Gastrocnemius medialis (tissue), 4 donors: Measurements from ENCODE around the gene DDX31. TPM values are rescaled to one million over a fixed set of nuclear protein-coding genes. Genes with fewer than 3 reads are reported as not detected.

Experiments
- ATAC-seq, 2 donors: fragments of 150-250 bp; one replicate each; pipeline ENCODE4 v1.9.1; 2016
- DNase-seq, 2 donors: peaks; one replicate each; pipeline ENCODE4 v3.0.0-alpha.2; 2019
- H3K27ac ChIP-seq, 4 donors: fragments of 200-600 bp; sonication (generic); 1 replicate in 1 of 4; 2 replicates in 3 of 4; pipeline ENCODE4 v1.5.1; 2016 to 2018; ENCODE audit warnings: mild to moderate bottlenecking in 2 of 4, moderate library complexity in 1 of 4
- H3K27me3 ChIP-seq, 3 donors: fragments of 200-600 bp; sonication (generic) in 2 of 3; 1 replicate in 1 of 3; 2 replicates in 2 of 3; pipeline versions ENCODE4 v1.5.1 to v1.6.0; 2016 to 2019; ENCODE audit warnings: mild to moderate bottlenecking in 1 of 3, moderate library complexity in 1 of 3
- H3K36me3 ChIP-seq, 2 donors: fragments of 200-600 bp; sonication (generic) in 1 of 2; one replicate each; pipeline ENCODE4 v1.5.1; 2017 to 2018
- H3K4me1 ChIP-seq, 2 donors: fragments of 200-600 bp; sonication (generic) in 1 of 2; one replicate each; pipeline ENCODE4 v1.5.1; 2016 to 2017; ENCODE audit warnings: mild to moderate bottlenecking in 2 of 2
- H3K4me3 ChIP-seq, 4 donors: fragments of 200-600 bp; sonication (generic) in 3 of 4; 1 replicate in 1 of 4; 2 replicates in 3 of 4; pipeline ENCODE4 v1.5.1; 2016 to 2019; ENCODE audit warnings: mild to moderate bottlenecking in 2 of 4
- H3K9me3 ChIP-seq, 3 donors: fragments of 200-600 bp; sonication (generic) in 2 of 3; 1 replicate in 1 of 3; 2 replicates in 2 of 3; pipeline ENCODE4 v1.5.1; 2016 to 2019
- POLR2A ChIP-seq, 2 donors: fragments of 450-650 bp; IDR thresholded peaks; one replicate each; pipeline ENCODE4 v1.6.1; 2017; ENCODE audit warnings: antibody characterized with exemption in 2 of 2, mild to moderate bottlenecking in 2 of 2, moderate library complexity in 2 of 2
- in situ Hi-C, 4 donors: fragments of 200-750 bp; cut with MboI; loops; one replicate each; pipeline versions ENCODE4 v1.15.0 to v1.8.0; 2017; ENCODE audit warnings: low sequenced_read_pairs in 4 of 4
- intact Hi-C: fragments of 100-400 bp; cut with DNase I; formaldehyde crosslinking; loops from one replicate; pipeline ENCODE4 v1.15.1; 2023; ENCODE audit warnings: low total_unique reads
- total RNA-seq, 4 donors: library from RNA; depleted of rRNA; stranded (reverse); fragments of >200 nt; gene quantifications; one replicate each; pipeline versions ENCODE4 v1.1.0 to v1.2.3, GENCODE V29; 2016
- TF ChIP-seq, protein P1 (sequence below), 5 experiments: fragments of 450-650 bp in 3 of 5; fragments of 200-600 bp in 2 of 5; sonication (generic) in 2 of 5; IDR thresholded peaks in 4 of 5; conservative IDR thresholded peaks in 1 of 5; 1 replicate in 4 of 5; 2 replicates in 1 of 5; pipeline ENCODE4 v1.5.1; 2016 to 2019; ENCODE audit warnings: antibody characterized with exemption in 5 of 5, mild to moderate bottlenecking in 3 of 5, moderate library complexity in 3 of 5

DDX31 gene
- total RNA-seq, 4 donors from 2014 or later = 5.4 to 8.8 (median 6.4) TPM

DNA sequence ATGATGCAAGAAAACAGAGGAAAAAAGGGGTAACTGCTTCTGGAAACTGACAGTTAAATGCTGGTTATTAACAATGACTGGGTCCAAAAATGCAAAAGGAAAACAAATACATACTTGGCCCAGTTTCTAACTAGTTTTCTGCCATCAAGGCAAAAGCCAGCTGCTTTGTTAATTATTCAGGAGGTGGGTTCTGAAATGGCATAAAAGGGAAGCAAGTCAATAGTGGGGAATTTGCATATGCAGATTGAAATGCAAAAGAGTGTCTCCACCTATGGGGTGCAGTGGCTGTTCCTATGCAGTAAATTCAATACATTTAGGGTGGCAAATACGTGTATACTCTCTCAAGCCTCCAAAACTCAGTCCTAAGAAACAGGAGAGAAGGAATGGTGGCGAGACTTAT is 54.0 kb downstream of the DDX31 start:
- DNase-seq = no peak
- intact Hi-C loops = no loop called here
- H3K4me3 ChIP-seq = no peak overlapping the region
- no peaks in the 10 kb centered on the region for H3K27me3 ChIP-seq
- no peak for ATAC-seq
- TF ChIP-seq, protein P1, sequence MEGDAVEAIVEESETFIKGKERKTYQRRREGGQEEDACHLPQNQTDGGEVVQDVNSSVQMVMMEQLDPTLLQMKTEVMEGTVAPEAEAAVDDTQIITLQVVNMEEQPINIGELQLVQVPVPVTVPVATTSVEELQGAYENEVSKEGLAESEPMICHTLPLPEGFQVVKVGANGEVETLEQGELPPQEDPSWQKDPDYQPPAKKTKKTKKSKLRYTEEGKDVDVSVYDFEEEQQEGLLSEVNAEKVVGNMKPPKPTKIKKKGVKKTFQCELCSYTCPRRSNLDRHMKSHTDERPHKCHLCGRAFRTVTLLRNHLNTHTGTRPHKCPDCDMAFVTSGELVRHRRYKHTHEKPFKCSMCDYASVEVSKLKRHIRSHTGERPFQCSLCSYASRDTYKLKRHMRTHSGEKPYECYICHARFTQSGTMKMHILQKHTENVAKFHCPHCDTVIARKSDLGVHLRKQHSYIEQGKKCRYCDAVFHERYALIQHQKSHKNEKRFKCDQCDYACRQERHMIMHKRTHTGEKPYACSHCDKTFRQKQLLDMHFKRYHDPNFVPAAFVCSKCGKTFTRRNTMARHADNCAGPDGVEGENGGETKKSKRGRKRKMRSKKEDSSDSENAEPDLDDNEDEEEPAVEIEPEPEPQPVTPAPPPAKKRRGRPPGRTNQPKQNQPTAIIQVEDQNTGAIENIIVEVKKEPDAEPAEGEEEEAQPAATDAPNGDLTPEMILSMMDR (IDR thresholded peaks at IDR 0.05 in 4 of 5, conservative IDR thresholded peaks at IDR 0.05 in 1 of 5) = no peak
- TF ChIP-seq POLR2A (IDR thresholded peaks at IDR 0.05) = no peak
- H3K9me3 ChIP-seq = no peaks in the 10 kb centered on the region
- H3K4me1 ChIP-seq = no peaks in the 10 kb centered on the region
- H3K36me3 ChIP-seq = peaks cover 0 to 73% of the 10 kb centered on the region in 2 donors
- H3K27ac ChIP-seq = no peak overlapping the region
- in situ Hi-C loops = no loop called here

GRCh38 chr9:132614324-132614723 is 55.5 kb downstream of the DDX31 start:
- TF ChIP-seq POLR2A (IDR thresholded peaks at IDR 0.05) = no peak
- TF ChIP-seq, protein P1 (IDR thresholded peaks at IDR 0.05 in 4 of 5, conservative IDR thresholded peaks at IDR 0.05 in 1 of 5) = no peak
- H3K36me3 ChIP-seq = peaks cover 0 to 84% of the 10 kb centered on the region in 2 donors
- H3K4me1 ChIP-seq = no peaks in the 10 kb centered on the region
- intact Hi-C loops = no loop called here
- H3K27me3 ChIP-seq = no peaks in the 10 kb centered on the region
- no peaks in the 10 kb centered on the region for H3K9me3 ChIP-seq
- H3K27ac ChIP-seq = no peak overlapping the region
- no peak overlapping the region for H3K4me3 ChIP-seq
- DNase-seq = no peak
- in situ Hi-C loops = no loop called here
- no peak for ATAC-seq

DNA sequence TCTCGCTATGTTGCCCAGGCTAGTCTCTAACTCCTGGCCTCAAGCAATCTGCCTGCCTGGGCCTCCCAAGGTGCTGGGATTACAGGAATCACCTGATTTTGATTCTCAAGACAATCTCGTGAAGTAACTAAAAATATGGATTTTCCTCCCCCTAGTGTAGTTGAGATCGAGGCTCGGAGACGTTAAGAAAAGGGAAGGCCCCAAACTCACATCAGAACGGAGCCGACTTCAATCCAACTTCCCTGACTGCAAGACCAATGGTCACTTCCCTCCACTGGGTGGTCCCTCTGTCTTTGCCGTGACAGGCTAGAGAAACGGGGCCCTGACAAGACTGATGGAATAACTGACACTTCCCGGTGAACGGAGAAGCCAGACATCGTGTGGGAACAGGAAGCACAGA is 59.1 kb downstream of the DDX31 start:
- DNase-seq (no peak), ATAC-seq (no peak)
- Histone ChIP-seq H3K4me3 (no peak overlapping the region), H3K9me3 (no peaks in the 10 kb centered on the region), H3K27ac (no peak overlapping the region), H3K36me3 (peaks cover 0 to 82% of the 10 kb centered on the region in 2 donors), H3K4me1 (no peaks in the 10 kb centered on the region), H3K27me3 (no peaks in the 10 kb centered on the region)
- TF ChIP-seq POLR2A (IDR thresholded peaks at IDR 0.05) = no peak
- TF ChIP-seq, protein P1 (IDR thresholded peaks at IDR 0.05 in 4 of 5, conservative IDR thresholded peaks at IDR 0.05 in 1 of 5) = no peak
- intact Hi-C loops = no loop called here
- in situ Hi-C loops = no loop called here

DNA sequence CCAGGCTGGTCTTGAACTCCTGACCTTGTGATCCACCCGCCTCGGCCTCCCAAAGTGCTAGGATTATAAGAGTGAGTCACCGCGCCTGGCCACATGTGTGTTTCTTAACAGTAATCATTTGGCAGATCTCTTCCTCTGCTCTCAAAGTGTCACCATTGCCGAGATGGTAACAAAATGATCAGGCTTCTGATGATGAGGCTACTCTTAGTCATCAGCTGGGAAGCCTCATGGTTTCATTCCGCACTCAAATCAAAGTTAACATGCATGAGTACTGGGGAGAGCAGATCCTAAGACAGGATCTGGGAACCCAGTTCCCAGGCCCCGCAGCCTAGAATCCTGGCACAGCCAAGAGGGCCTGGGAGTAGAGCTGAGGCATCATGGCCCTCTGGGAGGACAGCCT is 60.0 kb downstream of the DDX31 start:
- TF ChIP-seq, protein P1 (IDR thresholded peaks at IDR 0.05 in 4 of 5, conservative IDR thresholded peaks at IDR 0.05 in 1 of 5) = no peak
- no peak for TF ChIP-seq POLR2A (IDR thresholded peaks at IDR 0.05)
- in situ Hi-C loops (no loop called here), intact Hi-C loops (no loop called here)
- H3K36me3 ChIP-seq = peaks cover 0 to 74% of the 10 kb centered on the region in 2 donors
- ATAC-seq (no peak), DNase-seq (no peak)
- no peaks in the 10 kb centered on the region for H3K27me3 ChIP-seq
- H3K9me3 ChIP-seq = no peaks in the 10 kb centered on the region
- no peak overlapping the region for H3K27ac ChIP-seq
- no peak overlapping the region for H3K4me3 ChIP-seq
- H3K4me1 ChIP-seq = no peaks in the 10 kb centered on the region

DNA sequence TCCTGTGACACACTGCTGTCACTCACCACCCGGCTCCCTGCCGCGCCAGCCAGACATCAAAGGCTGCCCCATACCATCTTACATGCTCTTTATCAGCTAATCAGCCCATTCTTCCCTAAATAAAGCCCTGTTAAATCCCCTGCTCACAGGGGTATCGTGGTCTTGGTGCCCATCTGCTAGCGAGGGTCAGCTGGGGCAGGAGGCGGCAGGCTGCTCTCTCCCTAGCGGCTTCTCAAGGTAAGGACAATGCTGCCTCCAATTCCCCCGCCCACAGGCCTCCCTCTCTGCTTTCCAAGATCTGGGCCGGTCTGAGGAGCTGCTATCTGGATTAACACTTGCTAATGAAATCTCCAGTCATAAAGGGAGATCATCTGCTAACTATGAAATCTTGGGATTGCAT is 60.6 kb downstream of the DDX31 start:
- no peak for ATAC-seq
- in situ Hi-C loops (no loop called here), intact Hi-C loops (no loop called here)
- H3K36me3 ChIP-seq = peaks cover 0 to 69% of the 10 kb centered on the region in 2 donors
- no peak for TF ChIP-seq POLR2A (IDR thresholded peaks at IDR 0.05)
- TF ChIP-seq, protein P1 (IDR thresholded peaks at IDR 0.05 in 4 of 5, conservative IDR thresholded peaks at IDR 0.05 in 1 of 5) = no peak
- H3K4me1 ChIP-seq = no peaks in the 10 kb centered on the region
- H3K9me3 ChIP-seq = no peaks in the 10 kb centered on the region
- H3K27me3 ChIP-seq = no peaks in the 10 kb centered on the region
- no peak overlapping the region for H3K27ac ChIP-seq
- DNase-seq = no peak
- no peak overlapping the region for H3K4me3 ChIP-seq
